HG03378 (cell line): ENCODE results near the gene DHDDS.
A peak's percentile ranks its signal among the peaks of the same experiment; 100 is the strongest.

Experiments
- ATAC-seq: cut with Tn5 transposase; IDR thresholded peaks from one replicate; pipeline ENCODE4 v1.9.1; 2021; ENCODE audit warnings: mild to moderate bottlenecking, moderate library complexity; ENCODE audit not compliant: unreplicated experiment

The DHDDS gene

DNA sequence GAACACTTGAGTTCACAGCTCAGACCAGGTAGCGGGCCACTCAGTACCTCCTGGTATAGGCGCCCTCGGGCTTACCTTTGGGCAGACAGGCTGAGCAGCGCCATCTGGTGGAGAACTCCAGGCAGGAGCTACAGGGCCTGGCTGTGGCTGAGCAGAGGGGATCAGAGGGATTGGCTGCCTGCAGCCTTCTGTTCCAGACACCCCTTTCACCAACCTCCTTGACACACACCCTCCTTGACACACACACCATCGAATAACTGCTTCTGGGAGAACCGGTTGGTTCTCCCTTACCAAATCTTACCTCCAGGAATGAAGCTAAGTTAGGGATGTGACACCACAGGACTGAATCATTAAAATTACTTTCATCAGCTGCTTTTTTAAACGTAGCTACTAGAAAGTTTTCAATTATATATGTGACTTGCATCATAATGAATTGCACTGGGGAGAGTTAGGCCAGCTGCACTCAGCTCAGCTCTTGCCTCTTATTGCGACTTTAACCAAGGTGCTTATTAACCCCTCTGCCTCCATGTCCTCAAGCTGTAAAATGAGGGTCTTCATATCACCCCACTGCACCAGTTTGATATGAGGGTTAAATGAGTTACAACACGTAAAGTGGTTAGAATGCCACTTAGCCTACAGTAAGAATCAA is 14.9 kb upstream of the DHDDS start:
- ATAC-seq = no peak

DNA sequence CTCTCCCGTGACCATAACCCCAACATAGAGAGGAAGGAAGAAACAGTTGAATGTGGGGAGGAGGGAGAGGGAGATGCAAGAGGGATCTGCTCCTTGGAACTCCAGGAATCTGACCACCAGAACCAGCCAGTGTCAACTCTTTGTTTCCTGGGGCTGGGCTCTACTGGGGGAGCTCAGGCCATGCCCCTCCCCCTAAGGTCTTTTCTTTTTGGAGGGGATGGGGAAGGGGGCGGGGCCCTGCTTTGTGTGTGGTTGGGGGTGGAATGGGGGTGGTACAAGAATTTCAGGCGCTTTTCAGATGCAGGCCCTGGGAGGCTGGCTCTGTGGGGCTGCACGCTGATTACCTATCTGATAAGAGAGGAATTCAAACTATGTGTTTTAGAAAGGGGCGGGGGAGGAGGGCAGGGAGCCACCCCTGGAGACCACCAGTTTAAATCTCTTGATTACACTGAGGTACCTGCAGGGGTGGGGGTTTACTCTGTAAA is 13.2 kb upstream of the DHDDS start:
- ATAC-seq = no peak

DNA sequence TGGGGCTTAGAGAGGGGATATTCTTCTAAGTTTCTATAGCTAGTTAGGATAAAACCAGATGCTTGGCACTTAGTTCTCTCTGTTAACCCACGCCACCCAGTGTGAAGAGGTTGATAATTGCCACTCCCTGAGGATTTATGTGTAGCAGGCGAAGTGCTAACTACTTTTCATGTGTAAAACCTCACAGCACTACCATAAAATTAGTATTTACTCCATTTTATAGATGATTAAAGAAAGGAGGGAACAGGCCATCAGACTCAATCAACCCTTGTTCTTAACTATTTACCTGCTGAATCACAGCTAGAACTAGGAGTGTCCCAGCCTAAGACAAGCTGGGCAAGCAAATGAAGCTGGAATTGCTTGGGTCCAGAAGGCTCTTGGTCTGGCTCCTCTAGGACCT is 12.6 kb upstream of the DHDDS start:
- ATAC-seq = no peak

DNA sequence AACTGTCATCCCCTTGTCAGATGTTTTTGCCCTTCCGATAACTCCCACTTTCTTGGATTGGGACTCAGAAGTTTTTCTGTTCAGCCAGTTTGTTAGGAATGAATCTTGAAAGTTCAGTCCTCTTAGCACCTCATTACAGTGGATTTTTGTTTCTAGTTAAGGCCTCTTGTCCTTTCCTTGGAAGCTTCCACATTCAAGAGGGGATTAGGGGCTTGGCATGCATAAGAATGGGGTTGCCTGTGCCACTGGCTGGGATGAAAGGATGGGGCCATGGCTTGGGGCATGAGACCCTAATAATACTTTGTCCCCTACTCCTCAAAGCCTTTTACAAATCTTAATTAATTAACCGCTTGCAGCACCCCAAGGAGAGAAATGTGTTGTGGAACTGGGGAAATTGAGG is 2.4 kb upstream of the DHDDS start:
- ATAC-seq = no peak

DNA sequence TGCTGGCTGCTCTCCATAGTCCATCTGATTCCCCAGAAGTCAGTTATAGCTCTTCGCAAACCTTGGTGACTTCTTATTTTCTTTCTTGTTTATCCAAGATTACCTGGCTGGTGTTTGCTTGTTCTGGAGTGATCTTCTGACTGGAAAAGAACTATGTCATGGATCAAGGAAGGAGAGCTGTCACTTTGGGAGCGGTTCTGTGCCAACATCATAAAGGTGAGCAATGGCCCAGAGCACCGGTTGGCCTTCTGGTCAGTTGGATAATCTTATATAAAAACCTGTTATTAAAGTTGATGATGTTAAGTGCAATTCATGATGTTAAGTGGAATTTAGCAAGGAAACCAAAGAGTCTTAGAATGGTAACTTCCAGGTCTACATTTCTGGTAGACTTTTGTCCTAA is 672 bp downstream of the DHDDS start:
- no peak for ATAC-seq

DNA sequence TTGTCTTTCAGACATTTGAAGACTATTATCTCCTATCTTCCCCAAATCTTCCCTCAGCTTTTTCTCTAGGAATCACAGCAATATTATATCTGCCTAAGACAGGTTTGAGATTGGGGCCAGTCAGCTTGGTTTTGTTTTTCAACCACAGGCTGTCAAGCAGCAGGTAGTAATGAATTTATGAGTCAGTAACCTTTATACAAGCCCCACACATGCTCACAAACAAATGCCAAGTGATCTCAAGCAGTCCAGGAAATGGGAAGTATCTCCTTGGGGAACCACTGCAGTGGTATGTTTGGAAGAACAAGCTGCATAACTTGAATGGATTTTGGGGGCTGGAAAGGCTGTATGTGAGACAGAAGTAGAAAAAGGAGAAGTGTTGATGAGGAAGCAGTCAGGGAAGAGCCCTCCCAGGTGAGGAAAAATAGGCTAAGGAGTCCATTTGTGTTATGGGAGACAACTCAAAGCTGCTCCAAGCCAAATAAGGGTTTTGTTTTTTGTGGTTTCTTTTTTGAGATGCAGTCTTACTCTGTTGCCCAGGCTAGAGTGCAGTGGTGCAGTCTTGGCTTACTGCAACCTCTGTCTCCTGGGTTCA is 2.1 kb downstream of the DHDDS start:
- ATAC-seq = no peak

DNA sequence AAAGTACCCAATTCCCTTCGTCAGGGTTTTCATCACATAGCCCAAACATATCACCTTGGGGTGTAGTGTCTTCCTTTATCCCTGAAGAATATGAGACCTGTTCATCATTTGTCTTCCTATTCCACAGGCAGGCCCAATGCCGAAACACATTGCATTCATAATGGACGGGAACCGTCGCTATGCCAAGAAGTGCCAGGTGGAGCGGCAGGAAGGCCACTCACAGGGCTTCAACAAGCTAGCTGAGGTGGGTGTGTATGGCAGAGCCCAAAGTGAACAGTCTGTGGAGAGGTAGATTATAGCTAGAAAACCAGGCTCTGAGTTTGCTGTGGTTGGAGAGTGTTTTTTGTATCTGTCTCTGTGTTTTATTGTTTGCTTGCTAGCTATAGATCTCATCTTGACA is 5.9 kb downstream of the DHDDS start:
- no peak for ATAC-seq

DNA sequence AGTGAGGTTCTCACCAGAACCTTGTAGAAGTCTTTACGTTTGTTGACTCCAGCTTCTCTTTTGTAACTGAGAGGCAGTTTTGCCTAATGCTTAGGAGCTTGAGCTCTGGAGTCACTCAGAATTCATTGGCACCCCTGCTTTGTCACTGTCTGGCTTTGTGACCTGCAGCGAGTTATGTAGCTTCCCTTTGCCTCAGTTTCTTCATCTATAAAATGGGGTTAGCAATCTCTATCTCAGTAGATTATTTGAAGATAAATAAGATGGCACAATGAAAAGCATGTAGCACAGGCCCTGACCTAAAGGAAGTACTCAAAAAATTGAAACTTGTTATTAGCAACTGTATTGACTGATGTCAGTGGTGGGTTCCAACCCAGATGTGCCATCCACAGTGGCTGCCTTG is 8.1 kb downstream of the DHDDS start:
- no peak for ATAC-seq

DNA sequence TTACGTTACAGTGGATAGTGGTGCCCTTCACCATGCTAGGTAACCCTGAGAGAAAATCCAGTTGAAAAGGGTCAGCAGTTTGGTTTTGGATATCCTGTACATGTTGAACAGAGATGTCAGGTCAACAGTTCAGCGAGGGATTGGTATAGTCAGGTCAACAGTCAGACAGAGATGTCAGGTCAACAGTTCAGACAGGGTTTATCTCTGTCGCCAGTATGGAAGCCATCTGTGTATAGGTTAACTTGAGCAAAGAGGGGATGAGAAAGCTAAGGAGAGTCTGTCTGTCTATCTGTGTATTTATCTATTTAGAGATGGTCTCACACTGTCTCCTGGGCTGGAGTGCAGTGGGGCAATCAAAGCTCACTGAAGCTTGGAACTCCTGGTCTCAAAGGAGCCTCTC is 17.7 kb downstream of the DHDDS start:
- no peak for ATAC-seq

DNA sequence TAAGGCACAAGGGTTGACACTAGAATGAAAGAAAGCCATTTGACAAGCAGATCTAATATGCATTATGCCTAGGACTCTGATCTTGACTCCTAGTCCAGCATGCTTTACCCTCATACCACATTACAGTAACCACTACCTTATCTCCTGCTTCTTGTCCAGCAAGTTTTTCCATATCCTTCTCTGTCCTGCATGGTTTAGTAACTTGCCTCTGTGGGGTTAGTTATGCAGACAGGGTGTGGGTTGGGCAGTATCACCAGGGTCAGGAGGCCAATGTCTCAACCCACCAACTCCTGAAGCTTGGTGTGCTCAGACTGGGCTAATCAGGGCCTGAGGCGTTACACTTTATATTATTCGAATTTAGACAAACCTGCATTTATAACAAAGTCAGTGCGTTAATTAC is 18.8 kb downstream of the DHDDS start:
- ATAC-seq = no peak

DNA sequence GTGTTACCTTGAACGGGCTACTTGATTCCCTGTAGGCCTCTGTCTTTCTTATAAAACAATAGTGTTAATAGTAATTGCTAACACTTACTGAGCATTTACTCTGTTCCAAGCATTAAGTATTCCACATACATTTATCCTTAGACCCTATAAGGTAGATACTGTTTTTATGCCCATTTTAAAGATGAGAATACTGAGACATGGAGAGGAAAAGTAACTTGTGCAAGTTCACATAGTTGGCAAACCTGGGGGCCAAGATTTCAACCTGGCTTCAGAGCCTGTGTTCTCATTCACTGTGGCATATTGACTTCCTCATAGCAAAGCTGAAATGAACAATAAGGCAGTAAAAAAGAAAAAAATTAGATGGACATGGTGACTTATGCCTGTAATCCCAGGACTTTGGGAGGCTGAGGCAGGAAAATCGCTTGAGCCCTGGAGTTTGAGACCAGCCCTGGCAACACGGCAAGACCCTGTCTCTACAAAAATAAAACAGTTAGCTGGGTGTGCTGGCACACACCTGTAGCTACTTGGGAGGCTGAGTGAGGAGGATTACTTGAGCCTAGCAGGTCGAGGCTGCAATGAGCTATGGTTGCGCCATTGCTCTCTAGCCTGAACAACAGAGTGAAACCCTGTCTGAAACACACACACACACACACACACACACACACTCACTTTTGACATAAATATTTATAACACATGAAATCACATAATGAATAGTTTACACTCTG is 20.5 kb downstream of the DHDDS start:
- no peak for ATAC-seq

DNA sequence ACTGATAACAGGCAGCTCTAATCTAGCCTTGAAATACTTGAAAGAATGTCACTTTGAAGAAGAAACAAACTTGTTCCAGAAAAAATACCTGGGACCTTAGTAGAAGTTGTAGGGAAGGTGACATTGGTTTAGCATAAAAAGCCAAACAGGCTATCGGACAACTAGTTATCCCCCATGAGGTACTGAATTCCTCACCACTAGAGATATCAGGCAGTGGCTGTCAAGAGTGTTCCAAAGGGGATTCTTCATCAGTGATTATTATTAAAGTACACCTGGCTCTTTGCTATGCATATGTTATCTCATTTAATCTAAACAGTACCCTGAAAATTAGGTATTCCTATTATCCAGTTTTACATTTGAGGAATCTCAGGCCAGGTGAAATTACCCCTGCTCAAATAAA is 27.0 kb downstream of the DHDDS start:
- ATAC-seq = no peak

DNA sequence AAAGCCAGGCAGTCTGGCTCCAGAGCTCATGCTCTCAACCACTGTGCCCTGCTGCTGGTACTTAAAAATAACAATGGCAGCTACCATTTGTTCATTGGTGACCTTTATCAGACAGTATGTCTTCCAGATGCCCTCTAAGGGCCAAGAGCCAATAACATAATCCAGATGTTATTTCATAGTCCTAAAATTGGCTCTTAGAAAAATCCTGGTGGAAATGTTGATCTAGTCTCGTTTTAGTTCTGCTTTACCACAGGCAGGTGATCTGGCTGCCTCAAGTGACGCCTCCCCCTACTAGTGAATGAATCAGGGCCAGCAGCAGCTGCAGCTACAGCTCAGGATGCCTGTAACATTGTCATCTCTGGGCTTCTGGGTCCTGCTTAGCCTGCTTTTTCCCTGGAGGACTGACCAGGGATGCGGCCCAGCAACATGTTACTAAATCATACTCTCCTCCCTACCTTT is 27.5 kb downstream of the DHDDS start:
- no peak for ATAC-seq

DNA sequence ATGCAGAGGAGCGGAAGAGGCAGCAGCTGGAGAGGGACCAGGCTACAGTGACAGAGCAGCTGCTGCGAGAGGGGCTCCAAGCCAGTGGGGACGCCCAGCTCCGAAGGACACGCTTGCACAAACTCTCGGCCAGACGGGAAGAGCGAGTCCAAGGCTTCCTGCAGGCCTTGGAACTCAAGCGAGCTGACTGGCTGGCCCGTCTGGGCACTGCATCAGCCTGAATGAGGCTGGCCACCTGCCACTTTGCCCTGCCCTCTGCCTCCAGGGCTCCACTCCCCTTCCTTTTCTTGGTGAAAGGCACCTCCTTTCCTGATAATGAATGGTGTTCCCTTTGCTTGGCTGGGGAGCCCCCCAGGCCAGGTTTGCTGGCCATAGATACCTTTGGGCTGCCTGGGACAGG is 36.8 kb downstream of the DHDDS start:
- no peak for ATAC-seq

DNA sequence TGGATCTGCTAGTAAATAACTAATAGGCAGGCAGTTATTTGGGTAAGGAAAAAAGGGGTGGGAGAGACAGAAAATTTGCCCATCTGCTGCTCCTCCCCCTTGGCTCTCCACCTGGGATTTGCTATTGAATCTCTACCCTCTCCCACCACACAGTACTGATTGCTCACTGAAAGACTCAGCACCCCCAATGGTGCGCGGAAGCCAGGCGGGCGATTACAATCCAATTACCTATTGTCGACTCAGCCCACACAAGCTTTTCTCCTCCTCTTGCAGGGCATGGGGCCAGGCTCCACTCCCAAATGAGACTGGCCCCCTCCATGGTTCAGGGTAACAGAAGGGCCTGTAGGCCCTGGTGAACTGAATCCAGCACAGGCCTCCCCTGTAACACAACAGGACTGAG is 37.4 kb downstream of the DHDDS start:
- ATAC-seq = no peak

DNA sequence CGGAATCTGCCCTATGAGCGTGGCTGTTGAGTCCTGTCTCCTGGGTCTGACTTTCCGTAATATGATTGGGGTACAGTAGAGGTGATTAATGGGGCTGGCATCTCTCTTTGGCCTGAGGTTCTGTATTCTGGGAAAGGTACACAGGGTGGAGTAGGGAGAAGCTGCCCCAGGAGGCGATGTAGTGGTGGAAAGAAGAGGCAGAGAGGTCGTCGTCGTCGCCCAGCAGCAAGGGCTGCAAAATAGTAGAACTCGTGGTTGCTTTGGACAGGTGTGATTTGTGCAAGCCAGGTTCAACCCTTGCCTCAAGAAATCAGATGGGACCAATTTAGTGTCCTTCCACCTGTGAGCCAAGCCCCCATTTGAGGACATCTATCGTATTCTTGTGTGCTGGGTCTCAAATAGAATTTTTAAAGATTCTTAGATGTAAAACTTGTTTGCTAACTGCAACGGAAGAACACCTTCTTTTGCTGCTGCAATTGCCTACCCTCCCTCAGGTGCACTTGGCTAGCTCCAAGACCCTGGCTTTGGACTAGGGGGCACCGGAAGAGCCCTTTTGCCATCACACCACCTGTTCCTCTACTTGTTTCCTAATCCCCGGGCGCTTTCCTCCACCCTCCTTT is 38.9 kb downstream of the DHDDS start:
- no peak for ATAC-seq

DNA sequence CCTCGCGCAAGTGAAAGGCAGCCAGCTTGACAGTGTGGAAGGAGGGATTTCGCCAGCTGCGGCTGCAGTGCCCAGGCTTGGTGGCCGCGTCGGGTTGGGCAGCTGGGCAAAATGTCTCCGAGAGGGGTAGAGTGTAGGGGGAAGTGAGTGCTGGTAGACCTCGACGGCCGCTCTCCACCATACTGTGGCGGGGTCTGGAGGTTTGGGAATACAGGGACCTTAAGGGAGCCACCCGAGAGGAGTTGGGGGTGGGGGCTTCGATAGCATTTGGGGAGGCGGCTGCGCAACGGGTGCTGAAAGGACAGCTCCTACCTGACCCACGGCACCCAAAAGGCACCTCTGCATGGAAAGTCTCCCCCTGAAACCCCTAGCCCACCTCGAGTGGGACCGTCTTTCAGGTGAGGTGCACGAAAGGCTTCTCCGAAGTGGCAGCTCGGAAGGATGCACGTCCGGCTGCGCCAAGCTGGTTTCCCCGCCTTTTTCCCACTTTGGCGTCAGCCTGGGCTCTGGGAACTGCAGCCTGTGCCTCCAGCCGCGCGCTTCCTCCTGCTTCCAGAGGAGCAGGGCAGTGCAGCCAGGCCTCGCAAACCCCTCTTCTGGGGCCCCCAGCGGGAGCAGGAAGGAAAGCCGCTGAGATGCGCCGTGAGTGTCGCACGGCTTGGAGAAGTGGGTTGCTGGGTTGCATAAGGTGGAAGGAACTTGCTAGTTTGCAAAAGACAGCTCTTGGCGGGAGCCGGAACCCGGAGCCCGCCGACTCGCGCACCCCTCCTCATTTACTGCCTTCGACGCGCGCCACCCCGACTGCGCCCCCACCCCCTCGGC is 39.6 kb downstream of the DHDDS start:
- ATAC-seq = peak; percentile 13

DNA sequence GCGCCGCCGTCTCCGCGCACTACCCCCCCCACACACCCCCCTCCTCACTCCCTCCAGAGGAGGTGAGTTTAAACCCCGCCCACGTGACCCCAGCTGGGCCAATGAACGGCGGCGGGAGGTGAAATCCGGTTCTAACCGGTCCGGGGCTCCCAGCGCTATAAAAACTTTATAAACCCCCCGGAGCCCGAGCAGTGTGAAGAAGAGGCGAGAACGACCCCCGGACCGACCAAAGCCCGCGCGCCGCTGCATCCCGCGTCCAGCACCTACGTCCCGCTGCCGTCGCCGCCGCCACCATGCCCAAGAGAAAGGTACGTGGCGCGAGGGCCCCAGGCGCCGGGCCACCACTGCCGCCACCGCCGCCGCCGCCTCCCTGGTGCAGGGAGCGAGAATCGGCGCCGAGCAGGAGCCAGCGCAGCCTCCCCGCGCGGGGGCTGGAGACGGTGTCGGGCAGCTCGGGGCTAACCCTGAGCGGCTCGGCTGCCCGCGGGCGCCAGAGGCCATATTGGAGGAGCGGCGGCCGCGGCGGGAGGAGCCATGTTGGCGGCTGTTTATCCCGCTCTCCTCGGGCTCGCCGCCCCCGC is 40.3 kb downstream of the DHDDS start, which contains the start of gene HMGN2:
TSS of gene HMGN2 (plus strand) at position 121 of the 581 bp plus-strand sequence. CDS start at position 294, 173 bp downstream.
- peak; percentile 46 for ATAC-seq

DNA sequence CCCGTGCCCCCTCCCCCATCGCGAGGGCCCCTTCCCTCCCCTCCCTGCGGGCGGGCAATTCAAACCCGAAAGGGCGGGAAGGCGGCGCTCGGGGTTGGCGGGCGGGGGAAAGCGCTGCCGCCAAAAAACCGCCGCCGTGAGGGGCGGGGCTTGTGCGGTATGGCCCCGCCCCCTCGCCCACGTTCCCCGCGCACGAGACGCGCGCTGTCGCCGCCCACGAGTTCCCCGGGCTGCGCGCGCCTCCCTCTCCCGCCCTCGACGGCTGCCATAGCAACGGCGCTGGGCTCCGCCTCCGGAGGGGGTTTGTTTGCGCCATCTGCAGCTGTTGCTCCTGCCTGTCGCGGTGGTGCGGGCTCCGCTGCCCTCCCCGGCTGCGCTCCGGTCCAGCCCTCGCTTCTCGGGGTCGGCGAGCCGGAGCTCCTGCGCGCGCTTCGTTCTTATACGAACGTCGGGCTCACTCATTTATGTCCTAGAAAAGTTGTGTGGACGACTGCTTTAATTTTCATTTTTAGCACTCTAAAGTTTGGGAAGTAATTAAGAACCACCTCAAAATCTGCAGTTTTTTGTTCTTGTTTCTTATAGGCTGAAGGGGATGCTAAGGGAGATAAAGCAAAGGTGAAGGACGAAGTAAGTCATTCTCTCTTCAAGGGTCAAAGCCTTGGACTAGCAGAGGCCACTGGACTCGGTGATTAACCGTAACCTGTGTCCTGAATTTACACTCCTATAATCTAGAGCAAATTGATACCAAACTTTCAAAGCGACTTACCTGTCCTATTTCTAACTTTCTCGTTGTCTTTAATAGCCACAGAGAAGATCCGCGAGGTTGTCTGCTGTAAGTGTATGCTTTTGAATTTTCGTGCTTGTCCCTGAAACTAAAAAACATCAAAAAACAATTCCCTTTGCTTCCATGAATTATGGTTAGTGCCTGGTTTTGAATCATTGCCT is 41.1 kb downstream of the DHDDS start:
- ATAC-seq = peak; percentile 51
